ENCODE results near the gene SOX10.

The SOX10 gene

DNA sequence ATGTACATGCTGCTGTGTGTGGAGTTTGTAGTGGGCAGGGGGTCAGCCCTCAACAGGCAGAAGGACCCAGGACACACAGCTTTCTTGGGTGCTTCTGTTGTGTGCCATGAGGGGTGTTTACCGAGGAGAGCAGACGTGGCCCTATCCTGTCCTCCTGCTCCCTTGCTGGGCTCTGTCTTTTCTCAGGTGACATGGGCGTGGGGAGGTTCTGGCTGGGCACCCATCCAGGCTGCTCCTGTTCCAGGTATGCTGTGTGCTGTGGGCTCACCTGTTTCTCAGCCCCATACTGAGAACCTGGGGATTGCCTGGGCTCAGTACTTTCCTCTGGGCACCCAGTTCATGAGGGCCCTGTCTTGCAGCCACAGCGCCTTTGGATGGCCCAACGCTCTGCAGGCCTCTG lies 55.0 kb downstream of the SOX10 start:
- peaks cover 52% of the 10 kb centered on the region for H3K36me3 ChIP-seq (ENCODE audit: insufficient read depth, low read length)

DNA sequence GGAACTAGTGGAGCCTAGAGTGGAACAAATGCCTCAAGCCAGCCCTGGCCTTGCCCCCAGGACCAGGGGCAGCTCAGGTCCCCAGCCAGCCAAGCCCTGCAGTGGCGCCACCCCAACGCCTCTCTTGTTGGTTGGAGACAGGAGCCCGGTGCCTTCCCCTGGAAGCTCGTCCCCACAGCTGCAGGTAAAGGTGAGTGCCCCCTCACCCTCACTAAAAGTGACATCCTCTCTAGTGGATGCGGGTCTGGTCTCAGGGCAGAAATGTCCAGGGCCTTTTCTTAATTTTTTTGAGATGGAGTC lies 56.8 kb downstream of the SOX10 start:
- H3K27me3 ChIP-seq (ENCODE audit: insufficient read depth, low read length, poor library complexity) = no peaks in the 10 kb centered on the region
- no peak overlapping the region for H3K27ac ChIP-seq (ENCODE audit: low read length)
- no peak overlapping the region for H3K4me2 ChIP-seq (ENCODE audit: insufficient read depth, low read length)
- no peak overlapping the region for H2AFZ ChIP-seq (ENCODE audit: low read depth, low read length)
- no peaks in the 10 kb centered on the region for H3K9me3 ChIP-seq (ENCODE audit: insufficient read depth, low read length, severe bottlenecking)
- no peak overlapping the region for H3K9ac ChIP-seq (ENCODE audit: low read depth, low read length)
- H3K79me2 ChIP-seq (ENCODE audit: insufficient read depth, low read length) = no peaks in the 10 kb centered on the region
- no peak overlapping the region for H3K4me3 ChIP-seq (ENCODE audit: low read depth in 1 of 2, low read length in 2 of 2)
- TF ChIP-seq, protein P1, sequence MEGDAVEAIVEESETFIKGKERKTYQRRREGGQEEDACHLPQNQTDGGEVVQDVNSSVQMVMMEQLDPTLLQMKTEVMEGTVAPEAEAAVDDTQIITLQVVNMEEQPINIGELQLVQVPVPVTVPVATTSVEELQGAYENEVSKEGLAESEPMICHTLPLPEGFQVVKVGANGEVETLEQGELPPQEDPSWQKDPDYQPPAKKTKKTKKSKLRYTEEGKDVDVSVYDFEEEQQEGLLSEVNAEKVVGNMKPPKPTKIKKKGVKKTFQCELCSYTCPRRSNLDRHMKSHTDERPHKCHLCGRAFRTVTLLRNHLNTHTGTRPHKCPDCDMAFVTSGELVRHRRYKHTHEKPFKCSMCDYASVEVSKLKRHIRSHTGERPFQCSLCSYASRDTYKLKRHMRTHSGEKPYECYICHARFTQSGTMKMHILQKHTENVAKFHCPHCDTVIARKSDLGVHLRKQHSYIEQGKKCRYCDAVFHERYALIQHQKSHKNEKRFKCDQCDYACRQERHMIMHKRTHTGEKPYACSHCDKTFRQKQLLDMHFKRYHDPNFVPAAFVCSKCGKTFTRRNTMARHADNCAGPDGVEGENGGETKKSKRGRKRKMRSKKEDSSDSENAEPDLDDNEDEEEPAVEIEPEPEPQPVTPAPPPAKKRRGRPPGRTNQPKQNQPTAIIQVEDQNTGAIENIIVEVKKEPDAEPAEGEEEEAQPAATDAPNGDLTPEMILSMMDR (IDR thresholded peaks at IDR 0.05; ENCODE audit: borderline replicate concordance, extremely low read depth, low read length, poor library complexity, severe bottlenecking) = no peak
- TF ChIP-seq EZH2 (IDR thresholded peaks at IDR 0.05; ENCODE audit: borderline replicate concordance, low read depth, low read length, severe bottlenecking) = no peak
- DNase-seq (no peak), ATAC-seq (ENCODE audit: insufficient read depth, low read depth) (no peak)
- H3K36me3 ChIP-seq (ENCODE audit: insufficient read depth, low read length) = peaks cover 42% of the 10 kb centered on the region
- H3K4me1 ChIP-seq (ENCODE audit: insufficient read depth, low read length) = no peaks in the 10 kb centered on the region
- no peaks in the 10 kb centered on the region; the same call in 1 of the 2 replicates for H4K20me1 ChIP-seq (ENCODE audit: insufficient read depth, low read length)

More for the DNA sequence above, 55.0 kb downstream of the SOX10 start:
- no peak for ATAC-seq (ENCODE audit: insufficient read depth, low read depth)
- DNase-seq = no peak
- H3K4me3 ChIP-seq (ENCODE audit: low read depth in 1 of 2, low read length in 2 of 2) = no peak overlapping the region
- no peaks in the 10 kb centered on the region for H3K79me2 ChIP-seq (ENCODE audit: insufficient read depth, low read length)
- peaks cover 3% of the 10 kb centered on the region; the same call in 1 of the 2 replicates for H3K4me1 ChIP-seq (ENCODE audit: insufficient read depth, low read length)
- H4K20me1 ChIP-seq (ENCODE audit: insufficient read depth, low read length) = no peaks in the 10 kb centered on the region; the same call in 1 of the 2 replicates
- no peaks in the 10 kb centered on the region for H3K9me3 ChIP-seq (ENCODE audit: insufficient read depth, low read length, severe bottlenecking)
- TF ChIP-seq, protein P1 (IDR thresholded peaks at IDR 0.05; ENCODE audit: borderline replicate concordance, extremely low read depth, low read length, poor library complexity, severe bottlenecking) = no peak
- TF ChIP-seq EZH2 (IDR thresholded peaks at IDR 0.05; ENCODE audit: borderline replicate concordance, low read depth, low read length, severe bottlenecking) = no peak
- H2AFZ ChIP-seq (ENCODE audit: low read depth, low read length) = no peak overlapping the region
- no peak overlapping the region for H3K4me2 ChIP-seq (ENCODE audit: insufficient read depth, low read length)
- no peak overlapping the region for H3K9ac ChIP-seq (ENCODE audit: low read depth, low read length)
- H3K27me3 ChIP-seq (ENCODE audit: insufficient read depth, low read length, poor library complexity) = no peaks in the 10 kb centered on the region
- no peak overlapping the region for H3K27ac ChIP-seq (ENCODE audit: low read length)

DNA sequence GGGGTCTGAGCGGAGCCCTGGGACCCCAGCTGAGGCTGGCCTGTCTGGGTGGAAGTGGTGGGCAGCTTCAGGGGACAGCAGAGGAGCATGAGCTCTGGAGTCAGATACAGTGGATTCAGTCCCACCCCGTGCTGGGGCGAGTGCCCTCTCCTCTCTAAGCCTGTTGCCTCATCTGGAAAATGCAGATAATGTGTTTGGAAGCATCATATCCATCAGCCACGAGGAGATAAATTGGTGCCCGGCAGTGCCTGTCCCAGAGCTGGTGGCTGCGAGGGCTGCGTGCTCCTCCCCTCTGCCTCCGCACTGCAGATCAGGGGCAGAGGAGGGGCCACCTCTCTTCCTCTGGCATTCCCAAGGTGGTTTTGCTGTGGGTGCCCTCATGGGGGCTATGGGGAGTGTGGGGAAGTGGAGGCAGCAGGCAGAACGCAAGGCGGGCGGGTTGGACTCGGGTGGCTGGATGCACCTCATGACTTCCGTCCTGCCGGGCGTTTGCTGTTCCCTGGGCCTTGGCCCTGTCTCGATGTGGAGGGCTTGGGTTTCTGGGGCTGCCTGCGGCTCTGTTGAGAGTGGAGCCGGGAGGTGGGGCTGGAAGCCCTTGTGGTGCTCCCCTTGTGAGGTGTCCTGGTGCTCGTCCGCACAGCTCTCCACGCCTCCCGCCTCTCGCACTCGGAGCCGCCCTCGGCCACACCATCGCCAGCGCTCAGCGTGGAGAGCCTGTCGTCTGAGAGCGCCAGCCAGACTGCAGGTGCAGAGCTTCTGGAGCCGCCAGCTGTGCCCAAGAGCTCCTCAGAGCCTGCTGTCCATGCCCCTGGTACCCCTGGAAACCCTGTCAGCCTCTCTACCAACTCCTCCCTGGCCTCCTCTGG lies 57.4 kb downstream of the SOX10 start:
- H3K27ac ChIP-seq (ENCODE audit: low read length) = no peak overlapping the region
- no peaks in the 10 kb centered on the region for H3K9me3 ChIP-seq (ENCODE audit: insufficient read depth, low read length, severe bottlenecking)
- no peak overlapping the region for H3K4me2 ChIP-seq (ENCODE audit: insufficient read depth, low read length)
- H3K36me3 ChIP-seq (ENCODE audit: insufficient read depth, low read length) = peaks cover 37% of the 10 kb centered on the region
- H3K9ac ChIP-seq (ENCODE audit: low read depth, low read length) = no peak overlapping the region
- H3K4me1 ChIP-seq (ENCODE audit: insufficient read depth, low read length) = no peaks in the 10 kb centered on the region
- no peaks in the 10 kb centered on the region for H3K79me2 ChIP-seq (ENCODE audit: insufficient read depth, low read length)
- ATAC-seq (ENCODE audit: insufficient read depth, low read depth) = no peak
- no peak for DNase-seq
- no peaks in the 10 kb centered on the region for H3K27me3 ChIP-seq (ENCODE audit: insufficient read depth, low read length, poor library complexity)
- H4K20me1 ChIP-seq (ENCODE audit: insufficient read depth, low read length) = no peaks in the 10 kb centered on the region; the same call in 1 of the 2 replicates
- H3K4me3 ChIP-seq (ENCODE audit: low read depth in 1 of 2, low read length in 2 of 2) = no peak overlapping the region
- no peak overlapping the region for H2AFZ ChIP-seq (ENCODE audit: low read depth, low read length)
- no peak for TF ChIP-seq EZH2 (IDR thresholded peaks at IDR 0.05; ENCODE audit: borderline replicate concordance, low read depth, low read length, severe bottlenecking)
- TF ChIP-seq, protein P1 (IDR thresholded peaks at IDR 0.05; ENCODE audit: borderline replicate concordance, extremely low read depth, low read length, poor library complexity, severe bottlenecking) = no peak
